OCI-LY1 (cell line): ENCODE data around the gene AAK1.

Experiments used
- EZH2 ChIP-seq: fragments of 200-600 bp; sonication (generic), shearing (Covaris generic); IDR thresholded peaks from 2 replicates; pipeline ENCODE4 v1.8.0; 2017; ENCODE audit warnings: borderline replicate concordance, mixed run types, mild to moderate bottlenecking, antibody characterized with exemption, low read length, moderate library complexity, mixed read lengths
- TF ChIP-seq, protein P1 (sequence below): fragments of 200-600 bp; sonication (generic), shearing (Covaris generic); IDR thresholded peaks from 2 replicates; pipeline ENCODE4 v1.5.1; 2017; ENCODE audit warnings: mild to moderate bottlenecking, antibody characterized with exemption, low read length, moderate library complexity, mixed read lengths

- TF ChIP-seq EZH2: no peak
- TF ChIP-seq, protein P1, sequence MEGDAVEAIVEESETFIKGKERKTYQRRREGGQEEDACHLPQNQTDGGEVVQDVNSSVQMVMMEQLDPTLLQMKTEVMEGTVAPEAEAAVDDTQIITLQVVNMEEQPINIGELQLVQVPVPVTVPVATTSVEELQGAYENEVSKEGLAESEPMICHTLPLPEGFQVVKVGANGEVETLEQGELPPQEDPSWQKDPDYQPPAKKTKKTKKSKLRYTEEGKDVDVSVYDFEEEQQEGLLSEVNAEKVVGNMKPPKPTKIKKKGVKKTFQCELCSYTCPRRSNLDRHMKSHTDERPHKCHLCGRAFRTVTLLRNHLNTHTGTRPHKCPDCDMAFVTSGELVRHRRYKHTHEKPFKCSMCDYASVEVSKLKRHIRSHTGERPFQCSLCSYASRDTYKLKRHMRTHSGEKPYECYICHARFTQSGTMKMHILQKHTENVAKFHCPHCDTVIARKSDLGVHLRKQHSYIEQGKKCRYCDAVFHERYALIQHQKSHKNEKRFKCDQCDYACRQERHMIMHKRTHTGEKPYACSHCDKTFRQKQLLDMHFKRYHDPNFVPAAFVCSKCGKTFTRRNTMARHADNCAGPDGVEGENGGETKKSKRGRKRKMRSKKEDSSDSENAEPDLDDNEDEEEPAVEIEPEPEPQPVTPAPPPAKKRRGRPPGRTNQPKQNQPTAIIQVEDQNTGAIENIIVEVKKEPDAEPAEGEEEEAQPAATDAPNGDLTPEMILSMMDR: no peak
These were observed 96.9 kb downstream of the AAK1 start for GRCh38 chr2:69546646-69547045.
